Daoy (cell line): ENCODE data around the gene PIK3R6. TPM values are rescaled to one million over a fixed set of nuclear protein-coding genes. Genes with fewer than 3 reads are reported as not detected.
A peak's percentile ranks its signal among the peaks of the same experiment; 100 is the strongest.

Source experiments
- DNase-seq: peaks from one replicate; pipeline ENCODE4 v3.0.0-alpha.2; 2015; ENCODE audit warnings: low read depth
- total RNA-seq: library from RNA; depleted of rRNA; stranded (reverse); fragments of >200 nt; shearing (Covaris generic); gene quantifications from 2 replicates; pipeline ENCODE4 v1.2.3, GENCODE V29; 2014

PIK3R6 gene
- total RNA-seq, 1 experiment from 2014 or later: not detected

DNA sequence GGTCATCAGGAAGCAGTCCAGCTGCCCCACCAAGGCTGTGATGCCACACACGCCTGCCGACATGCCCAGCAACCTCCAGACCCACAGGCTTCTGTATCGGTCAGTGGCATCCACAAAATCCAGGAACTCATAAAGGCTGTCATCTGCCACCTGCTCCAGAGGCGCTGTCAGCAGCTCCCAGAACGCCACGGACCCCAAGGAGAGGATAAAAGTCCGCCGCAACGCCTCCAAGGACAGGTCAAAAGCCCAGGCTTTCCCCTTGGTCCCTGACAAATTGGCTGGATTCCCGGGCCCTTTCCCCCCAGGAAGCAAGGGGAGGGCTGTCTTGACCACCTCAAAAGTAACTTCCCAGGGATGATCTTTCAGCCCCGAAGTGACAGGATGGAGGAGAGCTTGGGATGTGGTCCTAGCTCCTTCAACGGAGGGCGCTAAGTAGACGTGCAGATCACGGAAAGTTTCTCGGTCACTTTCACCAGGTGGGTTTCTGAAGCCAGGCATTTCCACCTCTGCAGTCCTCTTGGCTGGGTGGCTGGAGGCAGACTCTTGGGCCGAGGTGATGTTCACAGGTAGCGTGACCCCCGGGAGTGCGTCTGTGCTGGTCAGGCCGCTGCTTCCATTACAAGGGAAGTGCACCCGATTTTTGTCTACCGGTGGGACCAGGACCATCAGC, 69.2 kb downstream of the PIK3R6 start:
- DNase-seq: no peak

DNA sequence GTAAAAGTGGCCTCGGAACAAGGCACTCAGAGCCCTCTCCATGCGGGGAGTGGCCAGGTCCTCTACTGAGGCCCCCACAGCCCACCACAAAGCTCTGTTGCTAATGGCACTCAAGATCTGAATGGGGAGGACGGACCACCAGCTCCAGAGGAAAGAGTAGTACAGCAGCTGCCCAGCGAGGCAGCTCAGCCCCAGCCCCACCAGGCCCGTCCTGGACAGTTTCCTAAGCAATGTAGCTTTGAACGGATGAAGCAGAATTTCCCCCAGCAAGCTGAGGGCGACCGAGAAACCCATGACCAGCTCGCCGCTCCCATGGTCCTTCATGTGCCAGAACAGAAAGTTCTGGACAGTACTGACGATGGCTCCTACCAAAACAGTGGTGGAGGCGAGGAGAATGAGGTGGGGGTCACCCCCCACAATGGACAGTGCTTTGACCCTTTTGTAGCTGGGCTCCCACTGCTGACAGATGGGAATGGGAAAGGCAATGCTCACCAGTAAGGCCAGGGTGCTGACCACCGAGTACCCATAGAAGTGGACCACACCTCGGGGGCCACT, 69.8 kb downstream of the PIK3R6 start:
- no peak for DNase-seq

DNA sequence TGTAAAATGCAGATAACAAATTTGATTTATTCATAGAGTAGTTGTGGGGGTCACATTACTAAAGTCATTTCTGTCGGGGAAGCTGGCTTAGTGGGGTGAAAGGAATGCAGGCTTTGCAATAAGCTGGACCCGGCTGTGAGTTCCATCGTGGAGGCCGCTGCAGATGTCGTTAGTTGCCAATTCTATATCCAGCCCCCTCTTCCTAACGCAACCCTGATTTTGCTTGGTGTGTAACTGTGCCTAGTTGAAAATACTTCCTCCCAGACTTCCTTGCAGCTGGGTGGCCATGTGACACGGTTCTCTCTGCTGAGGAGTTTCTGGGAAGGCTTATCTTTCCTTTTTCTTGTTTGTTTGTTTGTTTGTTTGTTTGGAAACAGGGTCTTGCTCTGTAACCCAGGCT, 72.8 kb downstream of the PIK3R6 start:
- DNase-seq: no peak

DNA sequence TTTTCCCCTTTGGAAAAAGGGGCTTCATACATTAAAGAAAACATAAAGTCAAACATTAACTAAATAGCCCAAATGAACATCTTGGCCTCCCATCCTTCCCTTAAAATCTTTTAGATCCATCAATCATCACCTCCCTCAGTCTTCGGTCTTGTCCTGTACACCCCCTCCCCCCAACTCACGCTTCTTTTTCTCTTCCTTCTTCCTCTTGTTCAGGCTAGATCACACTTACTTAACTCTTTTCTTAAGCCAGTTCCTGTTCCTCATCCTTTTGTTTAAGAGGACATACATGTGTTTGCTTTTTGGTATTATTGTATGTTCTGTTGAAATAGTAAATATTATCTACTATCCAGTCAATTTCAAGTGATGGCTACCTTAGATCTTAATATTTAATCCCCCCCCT, 73.8 kb downstream of the PIK3R6 start:
- DNase-seq: no peak

DNA sequence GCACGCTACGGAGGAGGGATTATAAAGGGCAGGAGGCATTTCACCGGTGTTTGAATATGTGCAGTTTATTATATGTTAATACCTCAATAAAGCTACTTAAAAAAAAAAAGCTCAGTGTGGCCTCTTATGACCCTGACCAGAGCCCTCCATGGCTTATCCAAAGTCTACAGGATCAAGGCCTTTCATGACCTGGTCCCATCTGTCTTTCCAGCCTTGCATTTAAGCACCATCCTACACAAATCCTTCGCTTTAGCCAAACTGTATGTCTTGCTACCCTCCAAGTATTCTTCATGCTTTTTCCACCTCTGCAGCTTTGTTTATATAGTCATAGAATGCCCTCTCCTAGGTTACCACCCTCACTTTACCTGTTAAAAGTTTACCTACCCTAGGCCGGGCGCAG, 74.8 kb downstream of the PIK3R6 start:
- no peak for DNase-seq

DNA sequence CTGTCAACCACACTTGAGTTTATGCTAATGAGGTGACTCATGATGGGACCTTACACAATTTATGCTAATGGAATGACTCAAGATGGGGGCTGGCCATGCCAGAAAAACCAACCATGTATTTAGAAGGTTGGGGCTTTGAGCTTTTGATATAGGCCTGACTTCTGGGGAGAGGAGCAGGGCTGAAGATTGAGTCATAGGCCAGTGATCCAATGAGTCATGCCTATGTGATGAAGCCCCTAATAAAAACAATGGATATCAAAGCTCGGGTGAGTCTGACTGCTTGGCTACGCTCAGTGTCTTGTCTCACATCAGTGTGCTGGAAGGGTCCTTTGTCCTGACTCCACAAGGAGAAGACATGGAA, 75.6 kb downstream of the PIK3R6 start:
- peak; percentile 52 for DNase-seq

DNA sequence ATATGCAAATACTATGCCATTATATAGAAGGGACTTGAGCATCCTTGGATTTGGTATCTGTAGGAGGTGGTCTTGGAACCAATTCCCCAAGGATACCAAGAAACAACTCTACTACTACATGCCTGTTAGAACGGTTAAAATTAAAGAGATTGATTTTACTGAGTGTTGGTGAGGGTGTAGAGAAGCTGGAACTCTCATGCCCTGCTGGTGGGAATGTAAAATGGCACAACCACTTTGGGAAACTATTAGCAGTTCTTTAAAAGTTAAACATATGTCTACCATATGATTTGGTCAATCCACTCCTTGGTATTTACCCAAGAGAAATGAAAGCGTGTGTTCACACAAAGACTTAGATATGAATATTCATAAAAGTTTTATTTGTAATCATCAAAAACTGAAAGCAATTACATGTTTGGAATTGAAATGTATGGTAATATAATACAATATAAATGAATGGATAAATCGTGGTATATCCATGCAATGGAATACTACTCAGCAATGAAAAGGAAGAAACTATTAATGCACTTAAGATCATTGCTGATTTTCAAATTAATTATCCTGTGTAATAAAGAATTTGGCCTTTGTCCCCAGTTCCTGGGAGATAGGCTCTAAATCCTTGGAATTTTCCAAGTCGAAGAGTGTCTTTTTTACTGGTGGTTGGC, 76.1 kb downstream of the PIK3R6 start:
- no peak for DNase-seq

DNA sequence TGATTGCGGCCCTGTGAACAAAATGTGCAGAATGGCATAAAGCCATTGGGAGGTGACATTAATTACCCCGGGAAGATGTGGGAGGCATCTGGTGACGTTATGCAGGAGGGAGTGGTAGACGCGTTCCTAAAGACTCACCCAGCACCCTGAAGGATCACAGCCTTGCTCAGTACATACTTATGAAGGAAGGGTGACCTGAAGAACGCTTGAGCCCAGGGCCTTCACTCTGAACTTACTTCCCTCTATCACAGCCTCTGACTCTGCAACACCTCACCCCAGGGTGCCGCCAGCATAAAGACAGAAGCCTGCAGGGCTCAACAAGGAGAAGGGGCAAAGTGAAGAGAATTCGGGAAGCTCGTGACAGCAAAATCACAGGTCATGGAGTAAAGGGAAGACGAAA, 77.7 kb downstream of the PIK3R6 start:
- DNase-seq: no peak

DNA sequence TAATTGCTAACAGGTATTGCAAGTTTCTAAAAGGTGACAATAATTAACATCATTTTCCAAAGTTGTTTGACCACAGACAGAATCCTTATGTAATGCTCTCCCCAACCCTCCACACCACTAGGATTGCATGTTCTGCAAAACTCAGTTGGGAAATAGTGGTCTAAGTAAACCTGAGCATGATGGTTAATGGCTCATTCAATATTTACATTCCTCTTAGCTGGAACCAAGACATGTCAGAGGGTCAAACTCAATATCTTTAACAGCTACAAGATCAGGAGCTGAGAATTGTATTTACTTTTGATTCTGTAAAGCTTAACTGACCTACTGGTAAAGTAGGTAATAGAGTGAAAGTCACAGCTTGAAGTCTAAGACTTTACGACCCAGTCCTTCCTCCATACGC, 78.5 kb downstream of the PIK3R6 start:
- no peak for DNase-seq

DNA sequence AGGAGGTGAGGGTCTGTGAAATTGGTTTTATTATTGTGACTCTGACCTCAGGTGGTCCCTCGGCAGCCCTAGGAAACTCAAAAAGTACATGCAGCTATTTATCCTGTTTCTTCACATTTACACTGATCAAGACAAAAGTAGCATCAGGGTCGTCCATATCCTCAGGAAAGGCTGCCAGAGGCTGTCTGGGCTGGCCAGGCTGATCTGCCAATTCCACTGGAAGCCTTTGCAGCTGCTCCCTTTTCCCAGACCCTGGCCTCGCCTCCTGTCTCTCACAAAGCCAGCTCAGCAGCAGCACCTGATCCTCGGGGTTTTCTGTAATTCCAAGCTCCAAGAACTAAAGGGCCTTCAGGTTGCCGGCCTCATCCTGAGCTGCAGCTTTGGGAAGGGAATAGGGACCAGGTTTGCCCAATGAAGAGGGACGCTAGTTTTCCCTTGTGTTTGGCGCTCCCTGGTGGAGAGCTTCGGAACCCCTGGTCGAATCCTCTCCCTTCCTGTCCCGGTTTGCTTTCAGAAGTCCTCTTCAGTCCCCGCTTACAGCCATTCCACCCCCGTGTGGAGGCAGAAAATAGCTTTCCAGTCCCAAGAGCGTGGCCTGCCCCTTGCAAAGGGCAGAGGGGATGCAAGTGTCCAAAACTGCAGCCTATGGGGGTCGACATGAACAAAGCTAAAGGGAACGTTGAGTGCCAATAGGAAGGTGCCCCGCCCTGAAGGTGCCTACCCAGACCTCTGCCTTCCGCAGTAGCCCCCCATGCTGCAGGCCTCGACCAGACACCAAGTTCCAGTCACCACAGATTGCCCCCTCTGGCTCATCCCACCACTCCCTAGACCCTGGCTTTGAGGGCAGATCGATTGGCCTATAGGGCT, 81.7 kb downstream of the PIK3R6 start:
- peak; percentile 53 for DNase-seq

DNA sequence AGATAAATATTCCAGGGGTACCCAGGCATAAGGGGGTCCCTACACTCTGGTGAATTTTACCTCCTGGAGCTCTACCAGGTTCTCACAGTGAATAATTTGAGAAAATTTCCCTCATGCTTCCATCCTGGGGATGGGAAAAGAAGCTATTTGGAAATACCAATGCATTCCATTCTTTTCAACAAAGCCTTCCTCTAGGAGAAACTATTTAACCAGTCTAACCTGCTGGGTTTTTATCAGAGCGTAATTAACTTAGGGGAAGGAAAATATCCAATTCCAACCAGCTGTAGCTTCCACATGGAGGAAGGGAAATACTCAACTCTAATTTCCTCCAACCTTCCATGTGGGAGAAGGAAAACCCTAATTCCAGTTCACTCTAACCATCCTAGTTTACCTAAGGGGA, 85.3 kb downstream of the PIK3R6 start:
- no peak for DNase-seq

DNA sequence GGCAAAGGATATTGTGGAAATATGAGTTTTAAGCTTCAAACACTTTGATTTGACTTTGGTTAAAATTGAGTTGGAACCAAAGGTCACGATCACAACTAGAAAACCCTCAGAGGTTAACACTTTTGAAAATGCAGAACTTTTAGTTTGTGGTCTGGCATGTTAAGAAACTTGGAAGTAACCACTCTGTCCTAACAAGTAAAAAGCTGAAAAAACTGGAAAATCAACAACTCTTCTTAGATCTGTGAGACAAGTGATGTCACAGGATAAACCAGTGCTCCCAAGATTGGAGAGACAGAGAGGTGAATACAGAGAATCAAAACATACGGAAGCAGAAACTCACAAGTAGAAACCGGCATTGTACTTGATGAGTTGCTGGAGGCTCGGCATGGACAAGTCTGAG, 85.7 kb downstream of the PIK3R6 start:
- no peak for DNase-seq

DNA sequence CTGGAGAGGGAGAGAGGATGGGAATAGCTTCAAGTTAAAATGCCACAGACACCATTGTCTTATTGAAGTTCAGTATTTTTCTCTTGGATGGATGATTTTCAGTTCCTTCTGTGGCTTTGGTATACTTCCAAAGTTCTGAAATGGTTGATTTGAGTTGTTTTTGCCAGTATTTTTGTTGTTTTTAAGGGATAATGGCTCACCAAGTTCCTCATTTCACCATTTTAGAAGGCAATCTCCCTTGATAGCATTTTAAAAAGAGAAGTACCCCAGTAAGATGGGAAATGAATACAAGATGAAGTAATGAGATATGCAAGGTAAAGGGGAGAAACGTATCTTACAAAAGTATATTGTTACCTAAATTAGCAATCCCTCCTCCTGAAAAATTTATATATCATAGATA, 90.6 kb downstream of the PIK3R6 start:
- no peak for DNase-seq

DNA sequence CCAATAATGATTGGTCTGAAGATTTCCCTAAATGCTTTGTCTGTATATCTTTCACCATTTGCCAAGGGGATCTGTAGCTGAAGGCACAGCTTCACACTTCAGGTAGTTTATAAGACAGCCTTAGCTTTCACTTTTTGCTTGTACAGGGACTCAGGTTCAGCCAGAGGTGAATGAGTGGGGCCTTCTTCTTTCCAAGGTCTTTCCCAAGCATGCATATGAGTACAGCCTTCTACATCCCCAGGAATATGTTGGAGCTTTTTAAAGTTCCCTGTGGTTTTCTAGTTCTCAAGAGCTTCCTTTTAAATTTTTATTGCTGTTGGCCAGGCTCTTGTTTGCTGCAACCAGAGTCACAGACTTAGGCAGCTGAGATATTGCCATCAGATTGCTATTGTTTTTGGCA, 91.2 kb downstream of the PIK3R6 start:
- no peak for DNase-seq

DNA sequence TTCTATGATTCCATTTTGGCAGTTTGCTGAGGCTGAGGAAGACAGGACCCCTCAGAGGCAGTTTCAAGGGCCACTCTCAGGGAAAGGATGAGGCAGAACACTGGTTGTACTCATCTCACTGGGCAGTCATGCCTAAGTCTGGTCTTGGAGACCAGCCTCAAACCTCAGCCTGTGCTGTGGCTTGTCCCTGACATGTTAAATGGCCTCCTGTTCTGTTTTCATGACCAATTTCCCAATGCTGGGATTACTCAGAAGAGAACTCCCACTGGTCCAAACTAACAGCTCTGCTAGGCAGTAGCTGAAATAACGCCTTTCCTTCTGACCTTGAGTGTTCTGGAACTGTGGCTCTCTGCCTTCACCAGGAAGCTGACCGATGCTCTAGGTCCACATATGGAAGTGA, 100.7 kb downstream of the PIK3R6 start:
- DNase-seq: no peak

DNA sequence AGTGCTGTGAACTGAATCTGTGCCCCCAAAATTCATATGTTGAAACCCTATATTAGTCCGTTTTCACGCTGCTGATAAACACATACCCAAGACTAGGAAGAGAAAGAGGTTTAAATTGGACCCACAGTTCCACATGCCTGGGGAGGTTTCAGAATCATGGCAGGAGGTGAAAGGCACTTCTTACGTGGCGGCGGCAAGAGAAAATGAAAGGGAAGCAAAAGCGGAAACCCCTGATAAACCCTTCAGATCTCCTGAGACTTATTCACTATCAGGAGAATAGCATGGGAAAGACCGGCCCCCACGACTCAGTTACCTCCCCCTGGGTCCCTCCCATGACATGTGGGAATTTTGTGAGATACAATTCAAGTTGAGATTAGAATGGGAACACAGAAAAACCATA, 105.5 kb downstream of the PIK3R6 start:
- no peak for DNase-seq

DNA sequence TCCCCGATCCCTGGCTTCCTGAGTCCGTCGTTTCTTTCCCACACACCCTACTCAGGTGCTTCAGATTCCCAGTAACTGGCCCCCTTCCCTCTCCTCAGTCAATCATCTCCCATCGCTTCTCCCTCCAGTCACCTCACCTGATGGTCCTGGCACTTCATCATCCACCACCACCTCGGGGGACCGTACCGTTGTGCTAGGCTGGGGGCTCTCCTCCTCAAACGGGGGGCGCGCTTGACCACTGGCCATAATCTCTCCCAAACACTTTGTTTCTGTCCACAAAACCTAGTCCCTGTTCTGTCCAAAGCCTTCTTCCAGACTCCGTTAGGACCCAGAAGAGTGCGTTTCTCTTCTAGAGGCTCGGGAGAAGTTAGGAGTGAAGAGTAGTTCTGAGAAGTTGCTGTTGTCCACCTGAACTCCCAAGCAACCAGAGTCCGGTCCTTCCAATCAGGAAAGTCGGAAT, 109.3 kb downstream of the PIK3R6 start, which contains the start of gene SPDYE4:
TSS of gene SPDYE4 (minus strand) at position 410 of the 460 bp plus-strand sequence. CDS start at position 246, 164 bp downstream.
- no peak for DNase-seq

DNA sequence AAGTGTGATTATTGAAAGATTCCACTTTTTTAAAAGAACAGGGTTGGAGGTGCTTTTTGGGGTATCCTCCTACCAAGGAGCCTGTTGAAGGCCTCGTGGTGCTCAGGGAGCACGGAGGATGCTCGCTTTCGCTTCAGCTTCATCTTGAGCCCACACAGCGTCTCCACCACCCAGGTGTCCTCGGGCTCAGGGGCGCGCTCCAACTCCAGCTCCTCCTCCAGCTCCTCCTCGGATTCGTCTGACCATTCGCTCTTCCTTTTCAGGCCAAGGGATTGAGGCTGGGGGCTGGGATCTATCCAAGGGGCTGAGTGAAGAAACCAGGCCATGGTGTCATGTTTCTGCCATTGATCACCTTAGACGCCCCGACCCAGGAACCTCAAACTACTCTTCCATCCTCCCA, 110.3 kb downstream of the PIK3R6 start:
- no peak for DNase-seq

DNA sequence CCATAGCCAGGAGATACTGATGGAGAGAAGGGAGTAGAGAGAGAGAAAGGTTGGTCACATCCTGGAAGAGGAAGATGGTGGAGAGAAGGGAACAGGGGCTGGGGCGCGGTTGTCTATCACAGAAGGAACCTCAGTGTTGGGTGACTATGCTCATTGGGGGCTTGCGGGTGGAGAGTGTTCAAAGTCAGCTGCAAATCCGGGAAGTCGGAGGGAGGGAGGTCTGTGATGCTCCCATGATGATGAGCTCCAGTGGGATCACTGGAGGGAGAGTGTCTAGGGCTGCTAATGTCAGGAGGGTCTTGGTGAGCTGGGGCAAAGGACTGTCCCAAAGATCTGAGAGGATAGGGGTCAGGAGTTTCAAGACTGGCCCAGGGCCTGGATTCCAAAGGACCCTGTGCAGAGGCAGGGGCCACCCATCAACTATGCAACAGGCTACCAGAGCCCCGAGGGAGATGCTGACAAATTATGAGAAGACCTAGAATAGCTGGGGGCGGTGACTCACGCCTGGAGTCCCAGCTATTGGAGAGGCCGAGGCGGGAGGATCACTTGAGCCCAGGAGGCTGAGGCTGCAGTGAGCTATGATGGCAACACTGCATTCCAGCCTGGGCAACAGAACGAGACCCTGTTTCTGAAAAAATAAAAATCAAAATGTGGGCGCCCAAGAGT, 111.8 kb downstream of the PIK3R6 start:
- no peak for DNase-seq

DNA sequence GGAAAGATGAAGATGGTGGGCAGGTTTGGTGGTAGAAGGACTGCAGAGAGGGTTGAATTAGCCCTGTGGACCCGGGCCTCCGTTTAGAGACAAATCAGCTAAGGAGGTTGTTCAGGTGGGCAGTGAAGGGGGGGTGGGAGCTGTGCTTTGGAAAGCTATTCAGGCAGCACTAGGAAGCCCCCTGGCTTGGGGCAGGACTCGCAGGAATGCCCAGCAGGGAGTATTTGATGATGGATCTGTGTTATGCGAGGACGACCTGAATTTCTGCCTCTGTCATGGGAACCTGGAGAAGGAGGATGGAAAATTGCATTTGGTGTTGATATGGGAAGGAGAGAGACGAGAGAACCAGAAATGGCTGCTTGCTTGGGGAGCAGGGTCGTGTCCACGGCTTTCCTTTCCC, 112.6 kb downstream of the PIK3R6 start:
- DNase-seq: no peak

DNA sequence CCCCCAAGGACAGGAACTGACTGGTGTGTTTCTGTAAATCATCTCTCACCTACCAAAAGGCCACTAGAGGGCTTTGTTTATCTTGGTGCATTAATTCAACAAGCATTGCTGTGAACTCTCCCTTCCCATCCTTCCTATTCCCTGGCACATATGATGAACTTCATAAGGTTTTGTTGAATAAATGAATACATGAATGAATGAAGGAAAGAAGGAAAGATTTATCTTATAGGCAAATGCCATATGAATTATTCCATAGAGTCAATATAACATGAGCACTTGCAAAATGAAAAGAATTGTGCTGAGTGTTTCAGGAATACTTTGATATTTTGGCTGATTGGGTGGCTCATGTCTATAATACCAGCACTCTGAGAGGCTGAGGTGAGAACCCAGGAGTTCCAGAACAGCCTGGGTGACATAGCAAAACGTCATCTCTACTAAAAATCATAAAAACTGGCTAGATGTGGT, 113.5 kb downstream of the PIK3R6 start:
- DNase-seq: no peak
